HG03025 (cell line): Measurements from ENCODE around the gene SLC38A4.
"Not testable (repeated sequence)": the region's sequence is repeated elsewhere in the genome, so short reads cannot be mapped to it uniquely, and the experiment has no call there.

Experiments used
- ATAC-seq: cut with Tn5 transposase; IDR thresholded peaks from one replicate; pipeline ENCODE4 v1.9.1; 2021; ENCODE audit warnings: mild to moderate bottlenecking, moderate library complexity; ENCODE audit not compliant: unreplicated experiment, low FRiP score

The SLC38A4 gene

GRCh38 chr12:46779879-46780278 lies 45.9 kb downstream of the SLC38A4 start:
- ATAC-seq = no peak

- no peak for ATAC-seq
These were observed 46.7 kb downstream of the SLC38A4 start for GRCh38 chr12:46779063-46779462.

GRCh38 chr12:46778415-46778814 lies 47.4 kb downstream of the SLC38A4 start:
- no peak for ATAC-seq

- ATAC-seq = no peak
These were observed 48.2 kb downstream of the SLC38A4 start for GRCh38 chr12:46777587-46777986.

GRCh38 chr12:46775796-46776195 lies 50.0 kb downstream of the SLC38A4 start:
- ATAC-seq = no peak

- ATAC-seq = no peak
These were observed 51.5 kb downstream of the SLC38A4 start for GRCh38 chr12:46774322-46774633.

GRCh38 chr12:46773586-46774321 lies 52.0 kb downstream of the SLC38A4 start:
- ATAC-seq = no peak

GRCh38 chr12:46771268-46771827 lies 54.4 kb downstream of the SLC38A4 start:
- ATAC-seq = no peak

- ATAC-seq = no peak
These were observed 55.2 kb downstream of the SLC38A4 start for GRCh38 chr12:46770501-46771183.

GRCh38 chr12:46764005-46764404 lies 61.8 kb downstream of the SLC38A4 start:
- no peak for ATAC-seq

- no peak for ATAC-seq
These were observed 62.6 kb downstream of the SLC38A4 start for GRCh38 chr12:46763230-46763629.

- no peak for ATAC-seq
These were observed 71.2 kb downstream of the SLC38A4 start for GRCh38 chr12:46754550-46754949.

- ATAC-seq = no peak
These were observed 73.4 kb downstream of the SLC38A4 start for GRCh38 chr12:46752396-46752795.

GRCh38 chr12:46751173-46751572 lies 74.6 kb downstream of the SLC38A4 start:
- ATAC-seq = no peak

- no peak for ATAC-seq
These were observed 76.5 kb downstream of the SLC38A4 start for GRCh38 chr12:46749322-46749721.

GRCh38 chr12:46744283-46744682 lies 81.5 kb downstream of the SLC38A4 start:
- ATAC-seq = no peak

GRCh38 chr12:46743456-46743855 lies 82.3 kb downstream of the SLC38A4 start:
- no peak for ATAC-seq

- not testable (repeated sequence) for ATAC-seq
These were observed 83.5 kb downstream of the SLC38A4 start for GRCh38 chr12:46742271-46742670.

GRCh38 chr12:46725332-46725731 lies 100.5 kb downstream of the SLC38A4 start:
- no peak for ATAC-seq

GRCh38 chr12:46723629-46724419 lies 102.0 kb downstream of the SLC38A4 start:
- ATAC-seq = no peak
